HEK293 (cell line): ENCODE data around the gene VPS54.

Experiments
- CTCF ChIP-seq: fragments of 450-650 bp; formaldehyde crosslinking; IDR thresholded peaks from 2 replicates; pipeline ENCODE4 v1.5.1; 2016; ENCODE audit warnings: missing biosample characterization, missing genetic modification characterization
- ZNF362 ChIP-seq: fragments of 450-650 bp; formaldehyde crosslinking; IDR thresholded peaks from 2 replicates; pipeline ENCODE4 v1.5.1; 2016; ENCODE audit warnings: missing biosample characterization, missing genetic modification characterization

GRCh38 chr2:63850204-63850571 is 169.0 kb downstream of the VPS54 start:
- TF ChIP-seq ZNF362 (tag by site-specific recombination) (no peak), CTCF (tag by site-specific recombination) (no peak)
